B cell (primary cell): ENCODE measurements around the gene AGAP1.

Source experiments
- CTCF ChIP-seq: fragments of 200-600 bp; IDR thresholded peaks from one replicate; pipeline ENCODE4 v1.8.0; 2022; ENCODE audit warnings: antibody characterized with exemption, mild to moderate bottlenecking
- EZH2 ChIP-seq: IDR thresholded peaks from 2 replicates; pipeline ENCODE4 v1.6.1; 2012; ENCODE audit warnings: borderline replicate concordance, low read depth, mild to moderate bottlenecking, moderate library complexity, low read length; ENCODE audit not compliant: insufficient read depth, poor library complexity, severe bottlenecking

- TF ChIP-seq CTCF, result no peak
- TF ChIP-seq EZH2, result no peak
These were observed 41.0 kb downstream of the AGAP1 start for GRCh38 chr2:235534678-235535422.
